GM21576 (cell line): ENCODE results near the gene DNAJC5.
"Not testable (repeated sequence)": the region's sequence is repeated elsewhere in the genome, so short reads cannot be mapped to it uniquely, and the experiment has no call there.

ENCODE experiments used
- ATAC-seq: cut with Tn5 transposase; IDR thresholded peaks from one replicate; pipeline ENCODE4 v1.9.1; 2021; ENCODE audit warnings: mild to moderate bottlenecking, moderate library complexity; ENCODE audit not compliant: unreplicated experiment

DNAJC5 gene, protein sequence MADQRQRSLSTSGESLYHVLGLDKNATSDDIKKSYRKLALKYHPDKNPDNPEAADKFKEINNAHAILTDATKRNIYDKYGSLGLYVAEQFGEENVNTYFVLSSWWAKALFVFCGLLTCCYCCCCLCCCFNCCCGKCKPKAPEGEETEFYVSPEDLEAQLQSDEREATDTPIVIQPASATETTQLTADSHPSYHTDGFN

GRCh38 chr20:63894358-63895201, at the start of gene DNAJC5:
Gene DNAJC5, plus strand, starts transcription at chr20:63895126. Its CDS starts 33,220 bp downstream, at chr20:63928346.
- peak; percentile 74 for ATAC-seq

GRCh38 chr20:63846128-63846771, 48.7 kb upstream of the DNAJC5 start:
- ATAC-seq, result no peak

- no peak for ATAC-seq
These were observed 48.1 kb upstream of the DNAJC5 start for GRCh38 chr20:63846888-63847236.

DNA sequence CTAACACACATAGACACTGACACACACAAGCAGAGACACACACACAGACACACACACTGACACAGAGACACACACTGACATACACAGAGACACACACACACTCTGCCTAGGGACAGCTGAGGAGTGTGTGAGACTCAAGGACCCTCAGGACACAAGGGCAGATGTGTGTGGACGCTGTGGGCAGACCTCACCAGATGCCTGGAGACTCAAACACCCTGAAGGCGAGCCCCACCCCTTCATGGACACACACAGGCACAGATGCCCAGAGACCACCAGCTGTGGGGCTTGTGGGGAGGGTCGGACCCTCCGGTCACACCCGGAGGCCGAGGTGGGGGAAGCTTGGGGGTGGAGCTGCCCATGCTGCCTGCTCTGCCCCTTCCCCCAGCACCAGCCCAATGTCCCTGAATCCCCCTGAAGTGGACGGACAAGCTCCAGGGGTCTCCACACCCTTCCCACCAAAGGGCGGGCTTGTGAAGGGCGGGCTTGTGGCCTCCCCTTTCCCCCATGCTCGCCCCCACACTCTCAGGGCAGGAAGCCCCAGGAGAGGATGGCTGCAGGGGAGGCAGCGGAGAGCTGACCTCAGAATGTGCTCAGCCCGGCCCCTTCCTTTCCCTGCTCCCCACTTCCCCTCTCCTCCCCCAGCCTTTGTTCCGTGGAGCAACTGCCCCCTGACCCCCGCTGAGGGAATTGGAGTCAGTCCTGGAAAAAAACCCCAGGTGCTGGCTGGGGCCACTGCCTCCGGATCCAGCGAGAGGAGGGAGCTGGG, 47.5 kb upstream of the DNAJC5 start:
- ATAC-seq, result no peak

GRCh38 chr20:63848003-63848911, 46.7 kb upstream of the DNAJC5 start:
- ATAC-seq, result no peak

DNA sequence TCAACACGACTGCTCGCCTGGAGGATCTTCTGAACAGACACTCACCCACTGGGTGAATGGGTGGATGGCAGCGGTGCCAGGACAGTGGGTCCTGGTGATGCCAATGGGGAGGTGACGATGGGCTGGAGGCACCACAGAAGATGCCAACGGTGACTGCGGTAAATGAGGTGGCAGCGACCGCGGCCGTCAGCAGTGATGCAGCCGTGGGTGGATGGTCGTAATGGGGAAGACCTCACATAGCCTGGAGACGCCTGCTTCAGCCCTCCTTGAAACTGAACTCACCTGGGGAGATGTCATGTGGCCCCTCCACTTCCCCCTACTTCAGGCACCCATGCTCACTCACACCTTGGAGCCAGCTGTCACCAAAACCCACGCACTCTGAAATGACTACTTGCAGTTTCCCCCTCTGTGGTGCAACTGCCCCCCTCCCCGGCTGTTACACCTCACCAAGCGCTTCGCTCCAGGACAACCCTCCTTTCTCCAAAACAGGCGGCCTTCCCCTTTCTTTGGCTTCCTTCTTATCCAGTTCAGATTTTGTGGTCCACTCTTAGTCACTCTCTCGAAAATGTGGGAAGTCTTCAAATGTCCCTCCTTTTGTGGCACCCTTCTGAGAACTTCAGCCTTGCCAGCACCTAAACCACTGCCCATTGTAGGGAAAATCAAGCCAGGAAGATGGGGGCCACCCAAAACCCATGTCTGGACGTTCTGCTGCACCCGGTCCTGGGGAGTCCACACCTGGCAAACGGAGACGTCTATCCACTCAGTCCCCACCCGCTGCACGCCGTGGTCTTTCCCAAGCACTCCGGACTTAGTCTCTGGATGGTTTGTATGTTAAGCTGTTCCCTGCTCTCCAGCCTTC, 44.0 kb upstream of the DNAJC5 start:
- ATAC-seq, result peak; percentile 79

- not testable (repeated sequence) for ATAC-seq
These were observed 43.4 kb upstream of the DNAJC5 start for GRCh38 chr20:63851548-63851943.

- ATAC-seq, result not testable (repeated sequence)
These were observed 41.2 kb upstream of the DNAJC5 start for GRCh38 chr20:63853733-63854068.

- no peak for ATAC-seq
These were observed 40.7 kb upstream of the DNAJC5 start for GRCh38 chr20:63854069-63854765.

- no peak for ATAC-seq
These were observed 40.1 kb upstream of the DNAJC5 start for GRCh38 chr20:63854766-63855362.

- ATAC-seq, result no peak
These were observed 39.4 kb upstream of the DNAJC5 start for GRCh38 chr20:63855363-63856097.

DNA sequence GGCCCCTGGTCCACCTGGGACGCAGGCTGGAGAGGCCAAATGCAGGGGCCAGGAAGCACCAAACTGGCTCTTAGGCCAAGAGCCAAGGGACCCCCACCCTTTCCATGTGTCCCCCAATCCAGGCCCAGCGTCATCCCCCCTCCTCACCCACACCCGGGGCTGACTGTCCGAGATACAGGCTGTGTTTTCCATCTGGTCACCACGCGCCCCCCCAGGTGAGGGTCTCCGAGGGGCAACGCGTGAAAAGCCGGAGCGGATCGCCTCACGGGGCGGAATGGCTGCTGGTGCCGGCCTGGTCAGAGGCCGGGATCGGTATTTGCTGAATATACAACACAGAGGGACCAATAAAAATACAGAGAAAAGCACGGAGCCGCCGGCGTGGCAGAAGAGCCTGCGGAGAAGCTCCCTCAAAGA, 38.8 kb upstream of the DNAJC5 start:
- no peak for ATAC-seq

DNA sequence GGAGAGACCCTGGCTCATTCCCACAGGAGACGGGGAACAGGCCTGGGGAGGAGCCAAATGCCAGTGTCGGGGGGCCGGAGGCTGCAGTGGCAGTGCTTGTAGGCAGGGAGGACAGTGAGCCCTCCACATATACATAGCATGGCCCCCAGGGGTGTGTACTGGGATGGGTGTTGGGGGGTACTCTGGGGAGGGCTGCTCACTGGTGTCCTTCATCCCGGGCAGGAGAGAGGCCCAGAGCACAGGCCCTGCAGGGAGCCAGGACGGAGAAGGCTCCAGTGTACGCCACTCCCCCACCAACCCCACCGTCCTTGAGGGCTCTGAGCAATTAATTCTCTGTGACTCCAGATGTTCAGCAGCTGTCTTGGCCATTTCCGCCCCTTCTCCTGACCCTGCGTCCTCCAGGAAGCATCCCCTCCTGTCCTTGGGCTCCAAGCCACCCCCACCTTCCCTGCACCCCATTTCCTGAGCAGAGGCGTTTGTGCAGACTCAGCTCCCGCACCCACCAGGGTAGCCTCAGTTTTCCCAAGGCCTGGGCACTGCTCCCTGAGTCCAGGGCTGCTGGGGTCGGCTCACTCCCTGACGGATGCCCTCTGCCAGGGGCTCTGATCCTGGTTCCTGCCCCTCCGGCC, 37.0 kb upstream of the DNAJC5 start:
- ATAC-seq, result no peak

- ATAC-seq, result no peak
These were observed 36.3 kb upstream of the DNAJC5 start for GRCh38 chr20:63858393-63859165.

- no peak for ATAC-seq
These were observed 35.7 kb upstream of the DNAJC5 start for GRCh38 chr20:63859166-63859699.
